ENCODE results near the gene FGF11. TPM values are rescaled to one million over a fixed set of nuclear protein-coding genes. Genes with fewer than 3 reads are reported as not detected.
A peak's percentile ranks its signal among the peaks of the same experiment; 100 is the strongest.

The FGF11 gene
- total and polyA plus RNA-seq, 2 of the 13 experiments (the other 11 are each of a cell fraction or from before 2014, with no cell fraction given): 0.20 to 7.6 TPM

- TF ChIP-seq THAP9 (CRISPR knock-in tag; IDR thresholded peaks at IDR 0.05; ENCODE audit: borderline replicate concordance): peak; percentile 72
- TF ChIP-seq ZNF670 (CRISPR knock-in tag; IDR thresholded peaks at IDR 0.05; ENCODE audit: borderline replicate concordance): no peak
- TF ChIP-seq CREM (IDR thresholded peaks at IDR 0.05): peak; percentile 84
- no peak for TF ChIP-seq CREM (CRISPR knock-in tag; IDR thresholded peaks at IDR 0.05)
- TF ChIP-seq GATAD2A (CRISPR knock-in tag; IDR thresholded peaks at IDR 0.05): 0 out of 2 replicates have a peak, but pooled peaks have one; percentile 40
- TF ChIP-seq MAX (IDR thresholded peaks at IDR 0.05): peak; percentile 63
- TF ChIP-seq ZNF343 (CRISPR knock-in tag; IDR thresholded peaks at IDR 0.05): 0 out of 2 replicates have a peak, but pooled peaks have one; percentile 3
- TF ChIP-seq KLF6 (CRISPR knock-in tag; IDR thresholded peaks at IDR 0.05): no peak; the same call in 1 of the 2 replicates
- TF ChIP-seq NFE2 (CRISPR knock-in tag; IDR thresholded peaks at IDR 0.05): no peak
- peak; percentile 56; the same call in 1 of the 2 replicates for TF ChIP-seq MAZ (IDR thresholded peaks at IDR 0.05; ENCODE audit: borderline replicate concordance, low read depth, low read length)
- 0 out of 2 replicates have a peak, but pooled peaks have one; percentile 36 for TF ChIP-seq MAZ (CRISPR knock-in tag; IDR thresholded peaks at IDR 0.05; ENCODE audit: low read depth)
- no peak for TF ChIP-seq SMAD9 (CRISPR knock-in tag; IDR thresholded peaks at IDR 0.05)
- TF ChIP-seq CTCF (CRISPR knock-in tag; IDR thresholded peaks at IDR 0.05): peak; percentile 52
- peak; percentile 42; the same call in 1 of the 3 replicates for TF ChIP-seq MXI1 (IDR thresholded peaks at IDR 0.05; ENCODE audit: borderline replicate concordance, low read depth, low read length)
- TF ChIP-seq ZC3H4 (CRISPR knock-in tag; IDR thresholded peaks at IDR 0.05; ENCODE audit: borderline replicate concordance): 0 out of 2 replicates have a peak, but pooled peaks have one; percentile 49
- TF ChIP-seq ZSCAN9 (CRISPR knock-in tag; IDR thresholded peaks at IDR 0.05; ENCODE audit: borderline replicate concordance): peak; percentile 54; the same call in 1 of the 2 replicates
- TF ChIP-seq TBX2 (CRISPR knock-in tag; IDR thresholded peaks at IDR 0.05; ENCODE audit: borderline replicate concordance): peak; percentile 31; the same call in 1 of the 2 replicates
- no peak for TF ChIP-seq ZNF12 (CRISPR knock-in tag; IDR thresholded peaks at IDR 0.05)
- peak; percentile 37; the same call in 1 of the 2 replicates for TF ChIP-seq ZIK1 (CRISPR knock-in tag; IDR thresholded peaks at IDR 0.05; ENCODE audit: borderline replicate concordance, low read depth)
- TF ChIP-seq MEF2D (CRISPR knock-in tag; IDR thresholded peaks at IDR 0.05): peak; percentile 25; the same call in 1 of the 2 replicates
- 0 out of 2 replicates have a peak, but pooled peaks have one; percentile 17 for TF ChIP-seq SP4 (CRISPR knock-in tag; IDR thresholded peaks at IDR 0.05)
- no peak for TF ChIP-seq HOXA5 (CRISPR knock-in tag; IDR thresholded peaks at IDR 0.05)
- no peak for TF ChIP-seq PHF20 (CRISPR knock-in tag; IDR thresholded peaks at IDR 0.05)
- 0 out of 2 replicates have a peak, but pooled peaks have one; percentile 57 for TF ChIP-seq ZNF772 (CRISPR knock-in tag; IDR thresholded peaks at IDR 0.05)
- TF ChIP-seq PHB2 (IDR thresholded peaks at IDR 0.05; ENCODE audit: partially characterized antibody): no peak
- TF ChIP-seq YEATS2 (CRISPR knock-in tag; IDR thresholded peaks at IDR 0.05; ENCODE audit: borderline replicate concordance): peak; percentile 56; the same call in 1 of the 2 replicates
- TF ChIP-seq MBNL3 (CRISPR knock-in tag; conservative IDR thresholded peaks at IDR 0.05): no peak
These were observed 44.1 kb downstream of the FGF11 start (continued) for GRCh38 chr17:7483255-7484066.

Data from HepG2 (cell line).